Panc1 (cell line): ENCODE measurements around the gene VAV3. TPM values are rescaled to one million over a fixed set of nuclear protein-coding genes. Genes with fewer than 3 reads are reported as not detected.

ENCODE experiments used
- ATAC-seq: fragments of 200-7000 bp; cut with Tn5 transposase; 2 replicates; pipeline ENCODE4 v1.9.1; 2020; ENCODE audit warnings: mild to moderate bottlenecking, moderate library complexity
- BruUV-seq: library from RNA; stranded (reverse); fragments of 400-500 nt; replicated peaks from 2 replicates; lab custom pipeline; 2021; lab: Mats Ljungman, UMichigan
- CTCF ChIA-PET: fragments of 300-600 bp; sonication (Branson Sonifier 250); formaldehyde crosslinking; loops from one replicate; lab custom pipeline; 2022; ENCODE audit warnings: antibody characterized with exemption; lab: Charles Lee
- POLR2A ChIA-PET: fragments of 300-600 bp; sonication (Branson Sonifier 250); formaldehyde crosslinking; loops from one replicate; lab custom pipeline; 2022; ENCODE audit warnings: antibody characterized with exemption; lab: Charles Lee
- DNase-seq: peaks from one replicate; pipeline ENCODE4 v3.0.0-alpha.2; 2010; ENCODE audit warnings: low read depth, low spot score
- H3K27ac ChIP-seq: 2 replicates; pipeline ENCODE4 v1.5.1; 2011; ENCODE audit warnings: mild to moderate bottlenecking, low read length, inconsistent platforms
- H3K27me3 ChIP-seq: fragments of 200-500 bp; sonication (Bioruptor generic); 2 replicates; pipeline ENCODE4 v1.6.0; 2014; ENCODE audit warnings: low read length, inconsistent platforms; ENCODE audit not compliant: control insufficient read depth, insufficient read depth
- H3K36me3 ChIP-seq: fragments of 200-500 bp; sonication (Bioruptor generic); 2 replicates; pipeline ENCODE4 v1.5.1; 2014; ENCODE audit warnings: inconsistent platforms, mild to moderate bottlenecking, low read length, moderate library complexity; ENCODE audit not compliant: control insufficient read depth, insufficient read depth
- H3K4me1 ChIP-seq: 2 replicates; pipeline ENCODE4 v1.5.1; 2011; ENCODE audit warnings: inconsistent platforms, mild to moderate bottlenecking, low read length, moderate library complexity; ENCODE audit not compliant: control insufficient read depth, insufficient read depth
- H3K4me3 ChIP-seq, 2 experiments: 2 replicates each; pipeline ENCODE4 v1.5.1; 2011 to 2012; ENCODE audit warnings: low read depth in 2 of 2, low read length in 2 of 2, mild to moderate bottlenecking in 2 of 2, inconsistent platforms in 1 of 2, moderate library complexity in 1 of 2
- H3K9me3 ChIP-seq: fragments of 200-500 bp; sonication (Bioruptor generic); 2 replicates; pipeline ENCODE4 v1.5.1; 2014; ENCODE audit warnings: low read depth, mild to moderate bottlenecking, inconsistent platforms, low read length, moderate library complexity; ENCODE audit not compliant: control insufficient read depth, insufficient read depth
- CTCF ChIP-seq: fragments of 450-650 bp; IDR thresholded peaks from 2 replicates; pipeline ENCODE4 v1.5.1; 2017; ENCODE audit warnings: mild to moderate bottlenecking
- POLR2AphosphoS5 ChIP-seq: IDR thresholded peaks from 2 replicates; pipeline ENCODE4 v1.6.1; 2012; ENCODE audit warnings: mild to moderate bottlenecking, low read depth, low read length, moderate library complexity
- REST ChIP-seq, 2 experiments: IDR thresholded peaks; 2 replicates each; pipeline ENCODE4 v1.6.1; 2011 to 2012; ENCODE audit warnings: low read depth in 2 of 2, control low read depth in 1 of 2, low read length in 1 of 2, mild to moderate bottlenecking in 1 of 2, moderate library complexity in 1 of 2; ENCODE audit not compliant: insufficient read depth in 1 of 2
- SIN3A ChIP-seq: IDR thresholded peaks from 2 replicates; pipeline ENCODE4 v1.6.1; 2012; ENCODE audit warnings: low read depth, mild to moderate bottlenecking, low read length, moderate library complexity, borderline replicate concordance; ENCODE audit not compliant: insufficient read depth
- TCF7L2 ChIP-seq: IDR thresholded peaks from 2 replicates; pipeline ENCODE4 v1.6.1; 2011; ENCODE audit warnings: mild to moderate bottlenecking, low read depth, low read length, inconsistent platforms
- in situ Hi-C: cut with HindIII; loops from 2 replicates; pipeline ENCODE4 v1.10.0; 2016; ENCODE audit warnings: low sequenced_read_pairs, low pct_unique_long_range_greater_than_20kb
- intact Hi-C: fragments of 100-400 bp; cut with micrococcal nuclease; formaldehyde crosslinking; loops from one replicate; pipeline ENCODE4 v1.10.0; 2022; ENCODE audit not compliant: unreplicated experiment
- total RNA-seq: library from RNA; stranded (reverse); gene quantifications from one replicate; pipeline ENCODE4 v1.2.1, GENCODE V29; 2021; ENCODE audit not compliant: unreplicated experiment

The VAV3 gene
- total RNA-seq, 1 experiment from 2014 or later = 0.23 TPM

- CTCF ChIA-PET = no interaction called here
- Histone ChIP-seq H3K9me3 (no peaks in the 10 kb centered on the region), H3K27me3 (no peaks in the 10 kb centered on the region), H3K27ac (no peak overlapping the region), H3K4me1 (no peaks in the 10 kb centered on the region), H3K4me3 (no peak overlapping the region), H3K36me3 (no peaks in the 10 kb centered on the region)
- ATAC-seq (no peak), DNase-seq (no peak)
- intact Hi-C loops (no loop called here), in situ Hi-C loops (no loop called here)
- POLR2A ChIA-PET = no interaction called here
- BruUV-seq = no TSS peak
- TF ChIP-seq SIN3A (no peak), POLR2AphosphoS5 (no peak), CTCF (no peak), TCF7L2 (no peak), REST (IDR thresholded peaks at IDR 0.05; ENCODE audit: insufficient read depth in 1 of 2, low read depth in 2 of 2, low read length in 1 of 2) (no peak)
These were observed 158.1 kb downstream of the VAV3 start for GRCh38 chr1:107806902-107807301.

GRCh38 chr1:107804741-107805140 is 160.2 kb downstream of the VAV3 start:
- TF ChIP-seq CTCF (no peak), SIN3A (no peak), POLR2AphosphoS5 (no peak), TCF7L2 (no peak), REST (IDR thresholded peaks at IDR 0.05; ENCODE audit: insufficient read depth in 1 of 2, low read depth in 2 of 2, low read length in 1 of 2) (no peak)
- in situ Hi-C loops (no loop called here), intact Hi-C loops (no loop called here)
- ChIA-PET POLR2A (no interaction called here), CTCF (no interaction called here)
- BruUV-seq = no TSS peak
- DNase-seq = no peak
- no peak overlapping the region for H3K27ac ChIP-seq
- H3K36me3 ChIP-seq = no peaks in the 10 kb centered on the region
- ATAC-seq = no peak
- no peaks in the 10 kb centered on the region for H3K27me3 ChIP-seq
- no peaks in the 10 kb centered on the region for H3K9me3 ChIP-seq
- no peaks in the 10 kb centered on the region for H3K4me1 ChIP-seq
- H3K4me3 ChIP-seq = no peak overlapping the region
